Measurements from ENCODE around the gene SLC25A31.

Gene SLC25A31

GRCh38 chr4:127730142-127730913 lies at the start of gene SLC25A31:
TSS of gene SLC25A31 (plus strand) at chr4:127730400. CDS start at chr4:127730546, 146 bp downstream.
- DNase-seq, result no peak

GRCh38 chr4:127685292-127685691 lies 44.9 kb upstream of the SLC25A31 start:
- DNase-seq, result no peak

GRCh38 chr4:127686658-127687057 lies 43.5 kb upstream of the SLC25A31 start:
- no peak for DNase-seq

GRCh38 chr4:127687580-127687979 lies 42.6 kb upstream of the SLC25A31 start:
- no peak for DNase-seq

- DNase-seq, result no peak
Measured at GRCh38 chr4:127698789-127699200, 31.4 kb upstream of the SLC25A31 start.

GRCh38 chr4:127708985-127709384 lies 21.2 kb upstream of the SLC25A31 start:
- DNase-seq, result no peak

- DNase-seq, result no peak
Measured at GRCh38 chr4:127709456-127709855, 20.7 kb upstream of the SLC25A31 start.

- no peak for DNase-seq
Measured at GRCh38 chr4:127731406-127731805, 1.2 kb downstream of the SLC25A31 start.

GRCh38 chr4:127732623-127733328 lies 2.6 kb downstream of the SLC25A31 start:
- no peak for DNase-seq

GRCh38 chr4:127734976-127735375 lies 4.8 kb downstream of the SLC25A31 start:
- DNase-seq, result no peak

- DNase-seq, result no peak
Measured at GRCh38 chr4:127737295-127737694, 7.1 kb downstream of the SLC25A31 start.

GRCh38 chr4:127741247-127741646 lies 11.0 kb downstream of the SLC25A31 start:
- no peak for DNase-seq

- no peak for DNase-seq
Measured at GRCh38 chr4:127747883-127748282, 17.7 kb downstream of the SLC25A31 start.

GRCh38 chr4:127748957-127749356 lies 18.8 kb downstream of the SLC25A31 start:
- no peak for DNase-seq

GRCh38 chr4:127756906-127757305 lies 26.7 kb downstream of the SLC25A31 start:
- DNase-seq, result no peak

GRCh38 chr4:127759228-127759820 lies 29.1 kb downstream of the SLC25A31 start:
- no peak for DNase-seq

- no peak for DNase-seq
Measured at GRCh38 chr4:127759893-127760292, 29.7 kb downstream of the SLC25A31 start.

GRCh38 chr4:127771535-127772275 lies 41.5 kb downstream of the SLC25A31 start:
- no peak for DNase-seq

GRCh38 chr4:127772769-127773671 lies 42.8 kb downstream of the SLC25A31 start:
- DNase-seq, result no peak

- no peak for DNase-seq
Measured at GRCh38 chr4:127775843-127776242, 45.6 kb downstream of the SLC25A31 start.

- no peak for DNase-seq
Measured at GRCh38 chr4:127776620-127777019, 46.4 kb downstream of the SLC25A31 start.

GRCh38 chr4:127777487-127777886 lies 47.3 kb downstream of the SLC25A31 start:
- DNase-seq, result no peak
